CD14-positive monocyte (primary cell): ENCODE data around the gene STRIP1. TPM values are rescaled to one million over a fixed set of nuclear protein-coding genes. Genes with fewer than 3 reads are reported as not detected.

Source experiments
- DNase-seq, 3 donors: peaks; one replicate each; pipeline ENCODE4 v3.0.0-alpha.2; 2011 to 2022
- H2AFZ ChIP-seq: 2 replicates; pipeline ENCODE4 v1.6.0; 2012; ENCODE audit warnings: mild to moderate bottlenecking, low read depth, low read length, inconsistent platforms; ENCODE audit not compliant: insufficient read depth, poor library complexity, severe bottlenecking
- H3K27ac ChIP-seq, 2 donors: 1 replicate in 1 of 2; 2 replicates in 1 of 2; pipeline ENCODE4 v1.5.1; 2012 to 2013; ENCODE audit warnings: low read length in 2 of 2, control low read depth in 1 of 2, inconsistent platforms in 1 of 2, low read depth in 1 of 2, mild to moderate bottlenecking in 1 of 2
- H3K27me3 ChIP-seq, 2 donors: one replicate each; pipeline versions ENCODE4 v1.6.0 to v1.6.1; 2011 to 2013; ENCODE audit warnings: low read length in 2 of 2; ENCODE audit not compliant: control insufficient read depth in 2 of 2, insufficient read depth in 2 of 2
- H3K36me3 ChIP-seq, 2 donors: replicated peaks in 1 of 2; 1 replicate in 1 of 2; 2 replicates in 1 of 2; pipeline versions ENCODE4 v1.5.1 to v1.6.1; 2012 to 2013; ENCODE audit warnings: low read length in 2 of 2, control low read depth in 1 of 2, inconsistent platforms in 1 of 2, mild to moderate bottlenecking in 1 of 2; ENCODE audit not compliant: insufficient read depth in 2 of 2, control insufficient read depth in 1 of 2
- H3K4me1 ChIP-seq, 2 donors: 1 replicate in 1 of 2; 2 replicates in 1 of 2; pipeline versions ENCODE4 v1.5.1 to v1.6.1; 2012 to 2013; ENCODE audit warnings: low read length in 2 of 2, control low read depth in 1 of 2, inconsistent platforms in 1 of 2, mild to moderate bottlenecking in 1 of 2, moderate library complexity in 1 of 2; ENCODE audit not compliant: insufficient read depth in 2 of 2, control insufficient read depth in 1 of 2
- H3K4me2 ChIP-seq: replicated peaks from 2 replicates; pipeline ENCODE3; 2012; ENCODE audit warnings: low read length, moderate library complexity, mild to moderate bottlenecking; ENCODE audit not compliant: poor library complexity, severe bottlenecking; ENCODE audit errors: extremely low read depth
- H3K4me3 ChIP-seq, 3 experiments: fragments of 200-600 bp in 1 of 3; sonication (generic) in 1 of 3; replicated peaks in 1 of 3; 1 replicate in 2 of 3; 2 replicates in 1 of 3; pipeline ENCODE4 v1.5.1; 2011 to 2013; ENCODE audit warnings: low read length in 3 of 3, mild to moderate bottlenecking in 3 of 3, control low read depth in 2 of 3, low read depth in 2 of 3, inconsistent platforms in 1 of 3, moderate library complexity in 1 of 3
- H3K79me2 ChIP-seq: 2 replicates; pipeline ENCODE4 v1.6.0; 2012; ENCODE audit warnings: mild to moderate bottlenecking, control low read depth, inconsistent platforms, low read length, moderate library complexity; ENCODE audit not compliant: insufficient read depth
- H3K9ac ChIP-seq: 2 replicates; pipeline ENCODE4 v1.6.0; 2017; ENCODE audit warnings: low read length, mild to moderate bottlenecking; ENCODE audit not compliant: insufficient read depth, poor library complexity, severe bottlenecking
- H3K9me3 ChIP-seq, 2 donors: replicated peaks in 1 of 2; 1 replicate in 1 of 2; 2 replicates in 1 of 2; pipeline versions ENCODE4 v1.5.1 to v1.6.1; 2012 to 2013; ENCODE audit warnings: low read length in 2 of 2, control low read depth in 1 of 2; ENCODE audit not compliant: control insufficient read depth in 1 of 2, insufficient read depth in 1 of 2
- H4K20me1 ChIP-seq: 2 replicates; pipeline ENCODE4 v1.6.0; 2012; ENCODE audit warnings: mild to moderate bottlenecking, low read length, control low read depth, moderate library complexity; ENCODE audit not compliant: insufficient read depth
- H3K27ac Mint-ChIP-seq, 7 donors: one replicate each; pipeline ENCODE4 v1.8.0; 2020; ENCODE audit warnings: mild to moderate bottlenecking in 7 of 7, mixed read lengths in 7 of 7, moderate library complexity in 6 of 7, inconsistent platforms in 2 of 7
- H3K27me3 Mint-ChIP-seq, 3 donors: one replicate each; pipeline ENCODE4 v1.8.0; 2021 to 2022; ENCODE audit warnings: low read depth in 3 of 3, mild to moderate bottlenecking in 3 of 3, mixed read lengths in 3 of 3, moderate library complexity in 3 of 3, inconsistent platforms in 1 of 3
- H3K36me3 Mint-ChIP-seq, 2 donors: one replicate each; pipeline ENCODE4 v1.8.0; 2020; ENCODE audit warnings: mixed read lengths in 2 of 2, inconsistent platforms in 1 of 2, mild to moderate bottlenecking in 1 of 2
- H3K4me1 Mint-ChIP-seq: one replicate; pipeline ENCODE4 v1.8.0; 2020; ENCODE audit warnings: mild to moderate bottlenecking, mixed read lengths
- H3K4me3 Mint-ChIP-seq, 2 donors: one replicate each; pipeline ENCODE4 v1.8.0; 2020; ENCODE audit warnings: mild to moderate bottlenecking in 2 of 2, mixed read lengths in 2 of 2, moderate library complexity in 1 of 2
- H3K9me3 Mint-ChIP-seq, 7 donors: one replicate each; pipeline ENCODE4 v1.8.0; 2020 to 2022; ENCODE audit warnings: mixed read lengths in 7 of 7, mild to moderate bottlenecking in 6 of 7, moderate library complexity in 6 of 7, inconsistent platforms in 2 of 7
- CTCF ChIP-seq: fragments of 200-600 bp; IDR thresholded peaks from one replicate; pipeline ENCODE4 v1.8.0; 2022; ENCODE audit warnings: antibody characterized with exemption, mild to moderate bottlenecking
- WGBS: methylation state at CpG from one replicate; pipeline ENCODE4 v1.1.5; 2013; ENCODE audit warnings: missing lambda C conversion rate; ENCODE audit not compliant: insufficient coverage; 5-methylcytosine and 5-hydroxymethylcytosine counted together
- intact Hi-C, 2 donors: fragments of 100-400 bp; cut with micrococcal nuclease; formaldehyde crosslinking; loops; one replicate each; pipeline versions ENCODE4 v1.15.0 to v1.15.1; 2023
- polyA plus RNA-seq, 3 donors: library from polyadenylated mRNA; depleted of rRNA in 1 of 3; unstranded in 2 of 3; stranded (reverse) in 1 of 3; fragments of 300-500 nt in 2 of 3; fragments of >200 nt in 1 of 3; fragmentation: Illumina TruSeq in 2 of 3; gene quantifications; 1 replicate in 2 of 3; 2 replicates in 1 of 3; pipeline ENCODE4 v1.2.3, GENCODE V29; 2012 to 2021

STRIP1 gene
- polyA plus RNA-seq, 3 donors, result 8.9 to 33.6 (median 11.0) TPM

- H2AFZ ChIP-seq, result no peak overlapping the region
- H3K4me1 ChIP-seq, result peaks cover 0 to under 1% of the 10 kb centered on the region in 2 donors
- no peaks in the 10 kb centered on the region for H3K27me3 Mint-ChIP-seq
- H3K9me3 ChIP-seq, result no peaks in the 10 kb centered on the region
- WGBS, result no CpG with 5 or more reads among the region's 3 CpGs
- no peak overlapping the region for H3K9ac ChIP-seq
- H3K79me2 ChIP-seq, result no peaks in the 10 kb centered on the region
- no peak overlapping the region for H3K4me2 ChIP-seq
- intact Hi-C loops, result no loop called here
- H3K27ac Mint-ChIP-seq, result no peak overlapping the region
- H3K27ac ChIP-seq, result no peak overlapping the region
- H3K4me3 ChIP-seq, result no peak overlapping the region
- H3K36me3 ChIP-seq, result peaks cover 95 to 98% of the 10 kb centered on the region in 2 donors
- no peak for TF ChIP-seq CTCF
- H3K4me1 Mint-ChIP-seq, result no peaks in the 10 kb centered on the region
- no peaks in the 10 kb centered on the region for H3K27me3 ChIP-seq
- no peaks in the 10 kb centered on the region for H4K20me1 ChIP-seq
- H3K4me3 Mint-ChIP-seq, result no peak overlapping the region
- peaks cover 90 to 98% of the 10 kb centered on the region in 2 donors for H3K36me3 Mint-ChIP-seq
- peaks cover 0 to 1% (median 0%) of the 10 kb centered on the region in 7 donors for H3K9me3 Mint-ChIP-seq
- DNase-seq, result no peak
Measured at GRCh38 chr1:110017792-110018191, 16.6 kb upstream of the STRIP1 start.

- Mint-ChIP-seq H3K9me3 (peaks cover 0 to 1% (median 0%) of the 10 kb centered on the region in 7 donors), H3K27me3 (no peaks in the 10 kb centered on the region), H3K4me1 (no peaks in the 10 kb centered on the region), H3K4me3 (no peak overlapping the region), H3K36me3 (peaks cover 93 to 98% of the 10 kb centered on the region in 2 donors), H3K27ac (no peak overlapping the region)
- Histone ChIP-seq H3K4me2 (no peak overlapping the region), H3K27ac (no peak overlapping the region), H2AFZ (no peak overlapping the region), H3K4me3 (no peak overlapping the region), H3K36me3 (peaks cover 95 to 98% of the 10 kb centered on the region in 2 donors), H3K9ac (no peak overlapping the region), H3K79me2 (no peaks in the 10 kb centered on the region), H3K4me1 (no peaks in the 10 kb centered on the region), H3K9me3 (no peaks in the 10 kb centered on the region), H3K27me3 (no peaks in the 10 kb centered on the region), H4K20me1 (no peaks in the 10 kb centered on the region)
- intact Hi-C loops, result no loop called here
- no peak for DNase-seq
- no peak for TF ChIP-seq CTCF
- WGBS, result 100% methylated on average over 9 of the region's 9 CpGs
Measured at GRCh38 chr1:110018396-110018795, 16.0 kb upstream of the STRIP1 start.
